HG03457 (cell line): ENCODE measurements around the gene DIAPH2.

Experiments used
- ATAC-seq: cut with Tn5 transposase; IDR thresholded peaks from one replicate; pipeline ENCODE4 v1.9.1; 2021; ENCODE audit warnings: moderate number of reproducible peaks; ENCODE audit not compliant: unreplicated experiment

Gene DIAPH2

GRCh38 chrX:97158269-97158668, 473.6 kb downstream of the DIAPH2 start:
- ATAC-seq: no peak

GRCh38 chrX:97159916-97160800, 475.5 kb downstream of the DIAPH2 start:
- ATAC-seq: no peak

DNA sequence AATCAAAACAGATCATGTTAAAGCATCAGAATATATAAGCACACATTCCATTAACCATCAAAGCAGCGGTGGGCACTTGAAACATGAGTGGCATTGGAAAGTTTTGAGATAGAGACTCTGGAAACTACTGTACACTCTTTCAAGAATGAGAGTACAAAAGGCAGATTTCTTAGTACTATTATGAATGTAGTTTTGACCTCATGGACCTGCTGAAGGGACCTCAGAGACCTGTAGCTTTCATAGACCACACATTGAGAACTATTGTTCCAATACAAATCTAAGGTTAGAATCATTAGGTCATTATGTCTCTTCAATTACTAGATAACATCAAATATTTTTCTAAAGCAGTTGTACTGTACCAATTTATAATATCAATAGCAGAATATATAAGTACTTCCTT, 482.7 kb downstream of the DIAPH2 start:
- no peak for ATAC-seq

DNA sequence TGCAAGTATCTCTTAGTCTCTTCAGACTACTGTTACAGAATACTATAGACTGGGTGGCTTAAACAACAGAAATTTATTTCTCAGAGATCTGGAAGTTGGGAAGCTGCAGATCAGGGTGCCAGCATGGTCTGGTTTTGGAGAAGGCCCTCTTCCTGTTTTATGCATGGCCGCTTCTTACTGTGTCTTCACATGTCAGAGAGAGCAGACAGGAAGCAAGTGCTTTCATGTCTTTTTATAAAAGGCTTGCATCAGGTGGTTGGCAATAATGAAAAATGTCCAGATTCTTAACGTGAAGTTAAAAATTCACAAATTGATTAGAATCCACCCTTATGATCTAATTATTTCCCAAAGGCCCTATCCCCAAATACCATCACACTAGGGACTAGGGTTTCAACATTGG, 484.0 kb downstream of the DIAPH2 start:
- no peak for ATAC-seq

DNA sequence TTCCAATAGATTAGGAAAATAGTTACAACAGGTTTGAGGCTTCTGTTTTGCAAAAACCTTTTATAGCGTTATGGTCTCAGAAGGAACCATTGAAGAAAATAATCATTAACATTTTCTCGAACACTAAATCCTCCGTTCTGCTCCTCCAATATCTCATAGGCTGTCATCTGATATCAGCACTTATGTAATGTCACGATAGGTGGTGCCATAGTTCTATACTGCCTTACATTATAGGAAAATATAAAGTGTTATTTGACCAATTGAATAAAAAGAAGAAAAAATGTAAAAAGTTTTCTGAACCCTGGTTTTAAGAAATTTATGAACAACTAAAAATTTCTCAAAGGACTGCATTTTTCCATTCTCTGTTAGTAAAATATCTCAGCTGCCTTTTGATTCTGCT, 490.5 kb downstream of the DIAPH2 start:
- no peak for ATAC-seq

DNA sequence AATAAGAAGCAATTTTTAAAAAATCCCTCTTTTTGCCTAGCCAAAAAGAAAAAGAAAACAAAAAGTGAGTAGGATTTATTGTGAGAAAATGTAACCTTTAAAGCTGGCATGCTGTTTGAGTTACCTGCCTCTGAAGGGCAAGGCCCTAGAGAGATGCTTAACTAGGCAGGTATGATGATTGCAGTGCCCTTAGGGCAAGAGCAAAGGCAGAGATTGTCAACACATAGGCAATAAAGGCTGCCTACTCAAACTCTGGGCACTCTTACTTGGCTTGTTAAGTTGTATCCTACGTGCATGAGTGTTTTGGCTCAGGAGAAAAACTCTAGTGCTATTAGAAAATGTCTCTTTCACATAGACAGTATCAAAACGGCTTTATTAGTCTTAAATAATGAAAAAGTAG, 505.0 kb downstream of the DIAPH2 start:
- no peak for ATAC-seq

- no peak for ATAC-seq
These were observed 514.9 kb downstream of the DIAPH2 start for GRCh38 chrX:97199501-97199900.

DNA sequence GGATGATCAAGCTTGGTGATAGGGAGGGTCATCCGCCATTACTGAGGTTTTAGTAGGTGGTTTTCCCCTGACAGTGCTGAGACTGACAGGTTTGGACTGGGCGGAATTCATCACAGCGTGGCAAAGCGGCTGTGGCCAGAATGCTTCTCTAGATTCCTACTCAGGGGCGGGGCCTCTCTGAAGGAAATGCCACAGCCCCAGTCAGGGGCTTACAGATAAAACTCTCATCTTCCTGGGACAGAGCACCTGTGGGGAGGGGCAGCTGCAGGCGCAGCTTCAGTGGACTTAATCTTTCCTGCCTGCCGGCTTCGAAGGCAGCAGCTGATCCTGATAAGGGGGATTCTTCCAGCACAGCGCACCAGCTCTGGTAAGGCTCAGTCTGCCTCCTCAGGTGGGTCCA, 515.8 kb downstream of the DIAPH2 start:
- no peak for ATAC-seq

- no peak for ATAC-seq
These were observed 525.9 kb downstream of the DIAPH2 start for GRCh38 chrX:97210501-97210900.

GRCh38 chrX:97211070-97211469, 526.4 kb downstream of the DIAPH2 start:
- no peak for ATAC-seq

DNA sequence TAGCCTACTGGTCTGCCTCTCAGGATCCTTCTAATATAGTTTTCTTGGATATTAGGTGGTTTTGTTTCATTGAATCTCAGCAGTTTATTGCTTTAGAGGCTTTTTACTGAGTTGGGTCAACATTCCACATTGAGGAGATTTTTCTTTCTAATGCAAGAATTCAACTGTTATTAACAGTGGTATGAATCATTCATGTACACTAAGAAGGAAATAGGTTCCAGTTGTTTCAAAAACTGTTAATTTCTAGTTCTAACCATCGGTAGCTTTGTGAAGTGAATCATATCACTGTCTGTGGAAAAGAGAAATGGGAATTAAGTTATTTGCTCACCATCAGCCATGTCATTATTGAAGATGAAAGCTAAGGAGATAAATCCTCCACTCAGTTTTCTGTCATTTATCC, 530.5 kb downstream of the DIAPH2 start:
- no peak for ATAC-seq

DNA sequence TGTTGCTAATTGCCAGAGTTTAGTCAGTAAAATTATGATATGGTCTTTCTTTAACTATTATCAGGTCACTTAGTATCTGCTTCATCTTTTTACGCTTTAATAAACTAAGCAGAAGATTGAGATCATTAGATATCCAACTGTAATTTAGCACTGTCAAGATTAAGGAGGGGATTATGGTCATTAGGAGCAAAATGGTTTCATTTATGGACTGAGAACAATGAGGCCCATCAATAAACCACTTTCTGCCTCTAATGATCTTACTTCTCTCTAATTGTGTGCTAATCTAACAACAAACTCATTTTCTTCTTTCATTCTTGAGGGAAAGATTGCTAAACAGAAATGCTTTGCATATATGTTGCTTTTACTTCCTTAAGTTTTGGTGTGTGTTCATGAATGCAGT, 539.5 kb downstream of the DIAPH2 start:
- no peak for ATAC-seq

DNA sequence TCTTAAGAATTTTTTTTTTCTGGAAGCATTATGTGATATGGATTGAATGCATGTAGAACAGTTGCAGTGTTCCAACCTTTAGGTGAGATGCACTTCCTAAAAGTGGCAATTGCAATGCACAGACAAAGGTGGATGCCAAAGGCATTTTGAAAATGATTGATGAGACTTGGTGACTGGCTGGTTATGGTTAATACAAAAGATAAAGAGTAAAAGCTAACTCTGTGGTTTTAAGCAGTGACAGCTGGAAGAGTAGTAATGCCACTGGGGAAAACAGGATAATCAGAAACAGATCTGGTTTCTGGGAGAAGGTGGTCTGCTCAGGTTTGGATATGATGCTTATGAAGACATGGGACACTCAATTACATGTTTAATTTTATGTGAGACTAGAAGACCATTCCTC, 544.7 kb downstream of the DIAPH2 start:
- no peak for ATAC-seq

DNA sequence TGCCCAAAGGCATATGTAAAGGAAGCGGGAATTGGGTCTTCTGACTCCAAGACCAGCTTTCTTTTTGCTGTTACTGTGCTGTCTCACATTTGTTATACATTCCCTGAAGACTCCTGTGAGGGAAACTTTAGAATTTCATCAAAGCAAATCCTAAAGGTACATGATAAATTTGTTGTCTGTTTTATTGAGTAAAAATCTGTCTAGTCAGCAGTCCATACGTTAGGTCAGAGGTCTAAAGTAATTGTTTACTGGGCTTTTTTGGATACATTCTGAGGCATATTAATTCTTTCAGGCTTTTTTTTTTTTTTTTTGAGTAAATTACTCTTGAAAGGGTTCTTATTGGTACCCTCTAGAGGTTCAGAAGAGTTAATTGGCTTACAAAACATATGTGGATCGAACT, 546.3 kb downstream of the DIAPH2 start:
- ATAC-seq: no peak

DNA sequence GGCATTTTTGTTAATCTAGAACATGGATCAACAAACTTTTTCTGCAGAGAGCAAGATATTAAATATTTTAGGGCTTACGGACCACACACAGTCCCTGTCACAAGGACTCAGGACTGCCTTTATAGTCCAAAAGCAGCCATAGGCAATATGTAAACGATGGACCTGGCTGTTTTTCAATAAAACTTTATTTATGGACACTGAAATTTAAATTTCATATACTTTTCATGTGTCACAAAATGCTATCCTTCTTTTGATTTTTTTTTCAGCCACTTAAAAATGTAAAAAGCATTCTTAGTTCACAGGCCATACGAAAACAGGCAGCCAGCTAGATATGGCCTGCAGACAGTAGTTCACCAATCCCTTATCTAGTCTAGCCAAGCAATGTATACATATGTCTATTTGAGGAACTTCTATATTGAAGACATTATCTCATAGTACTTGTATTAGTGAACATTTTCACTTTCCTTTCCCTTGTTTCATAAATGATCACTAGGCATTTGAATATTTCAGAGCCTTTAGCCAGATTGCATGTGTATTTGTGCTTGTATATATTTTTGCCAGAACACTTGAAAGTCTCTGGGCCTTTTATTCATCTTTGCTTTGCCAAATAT, 549.9 kb downstream of the DIAPH2 start:
- peak; percentile 98 for ATAC-seq

- ATAC-seq: no peak
These were observed 554.0 kb downstream of the DIAPH2 start for GRCh38 chrX:97238632-97239031.

DNA sequence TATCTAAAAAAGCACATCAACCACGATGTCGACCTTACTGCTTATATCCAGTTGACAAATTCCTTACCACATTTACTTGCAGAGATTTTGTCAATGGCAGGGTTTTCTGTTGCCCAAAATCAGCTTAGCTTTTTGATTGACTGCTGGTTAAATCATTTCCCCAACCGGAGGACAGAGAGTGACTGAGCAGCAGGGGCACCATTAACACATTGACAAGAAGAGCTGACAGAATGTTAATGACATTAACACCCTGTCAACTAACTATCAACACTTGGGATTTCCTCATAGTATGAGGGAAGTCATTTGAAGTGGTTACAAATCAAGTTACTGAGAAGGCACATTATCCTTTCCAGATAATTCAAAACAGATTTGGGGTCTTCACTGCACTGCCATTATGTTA, 567.5 kb downstream of the DIAPH2 start:
- ATAC-seq: no peak

DNA sequence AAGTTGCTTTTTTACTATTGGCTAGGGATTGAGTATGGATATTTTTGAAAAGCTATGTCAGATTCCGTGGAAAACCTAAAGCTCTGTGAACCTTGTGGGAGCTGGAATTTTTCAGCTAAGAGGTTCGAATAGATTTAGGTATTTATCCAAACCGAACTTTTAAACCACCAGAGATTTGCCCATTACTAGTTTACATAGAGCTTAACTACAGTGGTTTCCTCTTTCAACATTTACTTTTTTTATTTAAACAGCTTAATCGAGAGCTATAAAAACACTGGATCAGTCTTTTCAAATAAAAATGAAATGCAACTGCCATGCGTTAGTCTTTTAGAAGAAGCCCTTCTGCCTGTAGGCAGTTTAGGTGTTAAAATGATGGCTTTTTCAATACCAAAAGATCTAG, 576.0 kb downstream of the DIAPH2 start:
- ATAC-seq: no peak

GRCh38 chrX:97266406-97267121, 581.9 kb downstream of the DIAPH2 start:
- ATAC-seq: no peak

DNA sequence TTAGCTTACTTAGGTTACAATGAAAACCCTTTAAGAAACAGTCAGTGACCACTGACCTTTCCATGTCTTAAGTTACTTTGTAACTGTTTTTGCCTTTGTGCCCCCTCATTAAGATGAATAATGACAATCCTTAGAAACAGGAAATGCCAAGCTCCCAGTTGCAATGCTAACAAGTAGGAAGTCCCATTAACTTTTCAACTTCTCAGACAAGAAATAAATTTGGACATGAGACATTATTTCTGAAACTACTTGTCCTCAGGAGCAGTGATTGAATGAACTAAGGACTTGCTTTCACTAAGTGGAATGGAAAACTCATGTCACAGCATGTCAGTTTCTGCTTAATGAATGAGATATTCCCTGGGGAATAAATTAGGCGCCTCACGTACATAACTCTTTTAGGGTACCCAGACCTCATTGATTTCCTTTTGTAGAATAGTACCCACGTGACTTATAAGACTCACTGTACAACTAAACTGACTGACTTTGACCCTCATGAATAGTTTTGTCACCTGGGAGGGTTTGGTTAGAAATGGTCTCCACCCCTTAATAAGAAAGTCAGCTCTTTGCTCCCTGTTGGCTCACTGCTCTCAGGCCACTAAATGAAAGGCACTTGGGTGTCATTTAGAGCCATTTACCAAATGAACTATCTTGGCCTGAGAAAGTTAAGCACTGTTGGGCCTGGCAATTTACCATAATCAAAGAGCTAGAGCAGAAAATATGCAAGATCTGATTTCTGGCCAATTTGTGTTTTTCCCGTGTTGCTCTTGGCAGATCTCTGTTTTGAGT, 582.9 kb downstream of the DIAPH2 start:
- no peak for ATAC-seq

DNA sequence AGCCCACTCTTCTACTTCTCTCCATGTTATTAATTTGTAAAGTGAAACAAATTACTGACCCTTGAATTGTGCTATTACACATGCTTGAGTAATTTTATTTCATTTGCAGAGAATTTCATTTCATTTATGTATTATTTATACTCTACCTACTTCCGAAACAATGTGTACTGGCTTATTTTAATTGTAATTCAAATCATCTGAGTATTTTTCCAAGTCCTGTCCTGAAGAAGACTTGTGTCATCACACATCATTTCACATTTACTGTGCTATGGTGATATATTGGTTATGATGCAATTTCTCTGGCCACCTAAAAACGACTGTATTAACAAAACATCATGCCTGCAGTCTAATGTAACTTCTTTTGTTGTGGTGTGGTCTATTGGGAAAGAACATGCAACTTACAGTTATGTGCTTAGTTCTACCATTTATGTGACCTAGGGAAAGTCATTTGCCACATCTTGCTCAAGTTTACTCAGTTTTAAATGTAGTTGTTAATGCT, 583.6 kb downstream of the DIAPH2 start:
- no peak for ATAC-seq
